ENCODE data around the gene KLHL36. TPM values are rescaled to one million over a fixed set of nuclear protein-coding genes. Genes with fewer than 3 reads are reported as not detected.
"Not testable (repeated sequence)": the region's sequence is repeated elsewhere in the genome, so short reads cannot be mapped to it uniquely, and the experiment has no call there.

KLHL36 gene
- total and polyA plus RNA-seq, 7 donors: 14.4 to 45.9 (median 40.0) TPM

- DNase-seq: no peak
- H3K27ac ChIP-seq: no peak overlapping the region
- TF ChIP-seq POLR2A (IDR thresholded peaks at IDR 0.05): no peak
- TF ChIP-seq EP300 (IDR thresholded peaks at IDR 0.05): no peak
- TF ChIP-seq POLR2AphosphoS5 (IDR thresholded peaks at IDR 0.05): no peak
- TF ChIP-seq, protein P1, sequence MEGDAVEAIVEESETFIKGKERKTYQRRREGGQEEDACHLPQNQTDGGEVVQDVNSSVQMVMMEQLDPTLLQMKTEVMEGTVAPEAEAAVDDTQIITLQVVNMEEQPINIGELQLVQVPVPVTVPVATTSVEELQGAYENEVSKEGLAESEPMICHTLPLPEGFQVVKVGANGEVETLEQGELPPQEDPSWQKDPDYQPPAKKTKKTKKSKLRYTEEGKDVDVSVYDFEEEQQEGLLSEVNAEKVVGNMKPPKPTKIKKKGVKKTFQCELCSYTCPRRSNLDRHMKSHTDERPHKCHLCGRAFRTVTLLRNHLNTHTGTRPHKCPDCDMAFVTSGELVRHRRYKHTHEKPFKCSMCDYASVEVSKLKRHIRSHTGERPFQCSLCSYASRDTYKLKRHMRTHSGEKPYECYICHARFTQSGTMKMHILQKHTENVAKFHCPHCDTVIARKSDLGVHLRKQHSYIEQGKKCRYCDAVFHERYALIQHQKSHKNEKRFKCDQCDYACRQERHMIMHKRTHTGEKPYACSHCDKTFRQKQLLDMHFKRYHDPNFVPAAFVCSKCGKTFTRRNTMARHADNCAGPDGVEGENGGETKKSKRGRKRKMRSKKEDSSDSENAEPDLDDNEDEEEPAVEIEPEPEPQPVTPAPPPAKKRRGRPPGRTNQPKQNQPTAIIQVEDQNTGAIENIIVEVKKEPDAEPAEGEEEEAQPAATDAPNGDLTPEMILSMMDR (IDR thresholded peaks at IDR 0.05): no peak
- intact Hi-C loops (cut with DNase I): no loop called here
- H3K27me3 ChIP-seq: peaks cover 0 to 2% (median 0%) of the 10 kb centered on the region in 3 donors
- H3K36me3 ChIP-seq: no peaks in the 10 kb centered on the region
- H3K4me1 ChIP-seq: no peaks in the 10 kb centered on the region
- H3K9me3 ChIP-seq: no peaks in the 10 kb centered on the region
- no peak overlapping the region for H3K4me3 ChIP-seq
- WGBS, 2 donors: 91 to 94% methylated on average over 4 of the region's 4 CpGs
Measured at GRCh38 chr16:84684592-84684965, 36.3 kb downstream of the KLHL36 start.

- TF ChIP-seq POLR2A (IDR thresholded peaks at IDR 0.05) (no peak), EP300 (IDR thresholded peaks at IDR 0.05) (no peak), POLR2AphosphoS5 (IDR thresholded peaks at IDR 0.05) (no peak)
- TF ChIP-seq, protein P1 (IDR thresholded peaks at IDR 0.05): no peak
- 84 to 87% methylated on average over 8 of the region's 8 CpGs for WGBS, 2 donors
- peak; percentile 35 for DNase-seq
- Histone ChIP-seq H3K36me3 (no peaks in the 10 kb centered on the region), H3K27me3 (peaks cover 0 to 2% (median 0%) of the 10 kb centered on the region in 3 donors), H3K4me3 (no peak overlapping the region), H3K4me1 (no peaks in the 10 kb centered on the region), H3K9me3 (no peaks in the 10 kb centered on the region), H3K27ac (no peak overlapping the region)
- intact Hi-C loops (cut with DNase I): no loop called here
Measured at GRCh38 chr16:84685210-84685609, 36.9 kb downstream of the KLHL36 start.

DNA sequence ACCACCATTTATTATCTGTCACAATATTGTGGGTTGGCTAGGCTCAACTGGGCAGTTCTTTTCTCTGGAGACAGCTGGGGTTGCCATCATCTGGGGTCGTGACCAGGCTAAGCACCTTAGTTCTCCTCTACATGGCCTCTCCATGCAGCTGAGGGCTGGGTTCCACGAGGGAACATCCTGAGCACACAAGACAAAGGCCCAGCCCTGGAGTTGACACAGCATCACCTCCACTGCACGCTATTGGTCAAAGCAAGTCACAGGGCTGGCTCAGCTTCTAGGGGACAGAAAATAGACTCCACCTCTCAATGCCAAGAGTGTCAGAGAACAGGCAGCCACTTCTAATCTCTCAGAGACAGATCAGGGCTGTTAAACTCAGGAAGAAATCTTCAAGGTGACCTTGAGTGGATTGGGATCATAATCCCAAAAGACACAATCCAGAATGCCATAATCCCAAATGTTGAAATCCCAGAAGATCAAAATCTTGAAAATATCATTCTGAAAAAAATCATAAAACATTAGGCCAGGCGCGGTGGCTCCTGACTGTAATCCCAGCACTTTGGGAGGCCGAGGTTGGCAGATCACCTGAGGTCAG is 38.5 kb downstream of the KLHL36 start:
- TF ChIP-seq POLR2A (IDR thresholded peaks at IDR 0.05) (no peak), POLR2AphosphoS5 (IDR thresholded peaks at IDR 0.05) (no peak), EP300 (IDR thresholded peaks at IDR 0.05) (no peak)
- H3K27me3 ChIP-seq: peaks cover 0 to 2% (median 0%) of the 10 kb centered on the region in 3 donors
- peak; percentile 55 for DNase-seq
- H3K36me3 ChIP-seq: no peaks in the 10 kb centered on the region
- WGBS, 2 donors: 86 to 88% methylated on average over 6 of the region's 6 CpGs
- H3K27ac ChIP-seq: no peak overlapping the region
- no peaks in the 10 kb centered on the region for H3K4me1 ChIP-seq
- intact Hi-C loops (cut with DNase I): no loop called here
- no peaks in the 10 kb centered on the region for H3K9me3 ChIP-seq
- no peak overlapping the region for H3K4me3 ChIP-seq

GRCh38 chr16:84687715-84688114 is 39.4 kb downstream of the KLHL36 start:
- intact Hi-C loops (cut with DNase I): loop anchor here (2.0 kb wide), 1 partner anchor 29 kb away; no protein-coding TSS in a partner anchor
- H3K4me1 ChIP-seq: no peaks in the 10 kb centered on the region
- TF ChIP-seq, protein P1 (IDR thresholded peaks at IDR 0.05): no peak
- TF ChIP-seq POLR2AphosphoS5 (IDR thresholded peaks at IDR 0.05) (no peak), POLR2A (IDR thresholded peaks at IDR 0.05) (no peak), EP300 (IDR thresholded peaks at IDR 0.05) (no peak)
- H3K9me3 ChIP-seq: no peaks in the 10 kb centered on the region
- DNase-seq: peak; percentile 13
- 66 to 83% methylated on average over 6 of the region's 6 CpGs for WGBS, 2 donors
- H3K27ac ChIP-seq: no peak overlapping the region
- H3K36me3 ChIP-seq: no peaks in the 10 kb centered on the region
- H3K4me3 ChIP-seq: no peak overlapping the region
- peaks cover 0 to 2% (median 0%) of the 10 kb centered on the region in 3 donors for H3K27me3 ChIP-seq

GRCh38 chr16:84688163-84688562 is 39.9 kb downstream of the KLHL36 start:
- H3K27me3 ChIP-seq, H3K27ac ChIP-seq, H3K36me3 ChIP-seq, H3K4me3 ChIP-seq, H3K9me3 ChIP-seq, H3K4me1 ChIP-seq: not testable (repeated sequence)
- intact Hi-C loops (cut with DNase I): loop anchor here (2.0 kb wide), 1 partner anchor 29 kb away; no protein-coding TSS in a partner anchor
- WGBS, 2 donors: 96 to 98% methylated on average over 4 of the region's 4 CpGs
- peak; percentile 10 for DNase-seq

- no peaks in the 10 kb centered on the region for H3K9me3 ChIP-seq
- H3K27me3 ChIP-seq: no peaks in the 10 kb centered on the region
- intact Hi-C loops (cut with DNase I): loop anchor here (2.0 kb wide), 1 partner anchor 30 kb away; no protein-coding TSS in a partner anchor
- H3K36me3 ChIP-seq: no peaks in the 10 kb centered on the region
- peak; percentile 44 for DNase-seq
- H3K4me3 ChIP-seq: no peak overlapping the region
- H3K27ac ChIP-seq: no peak overlapping the region
- TF ChIP-seq, protein P1 (IDR thresholded peaks at IDR 0.05): no peak
- TF ChIP-seq POLR2A (IDR thresholded peaks at IDR 0.05) (no peak), EP300 (IDR thresholded peaks at IDR 0.05) (no peak), POLR2AphosphoS5 (IDR thresholded peaks at IDR 0.05) (peak in 1 of 4 donors; percentile 24)
- H3K4me1 ChIP-seq: no peaks in the 10 kb centered on the region
- 70 to 75% methylated on average over 8 of the region's 8 CpGs for WGBS, 2 donors
Measured at GRCh38 chr16:84689111-84689510, 40.8 kb downstream of the KLHL36 start.

Measured in sigmoid colon (tissue), 7 donors.